T-helper 1 cell treated with Interleukin-12 subunit alpha and Interleukin-12 subunit beta and Interleukin-4 antibody, amounts not matched to agents 30 ng/mL and 1 ng/mL, for 36 hours (primary cell): ENCODE data around the gene CPXM2. TPM values are rescaled to one million over a fixed set of nuclear protein-coding genes. Genes with fewer than 3 reads are reported as not detected.

ENCODE experiments used
- intact Hi-C: fragments of 100-400 bp; cut with micrococcal nuclease; formaldehyde crosslinking; loops from one replicate; pipeline ENCODE4 v1.15.1; 2024
- total RNA-seq: library from RNA; stranded (reverse); gene quantifications from 2 replicates; pipeline ENCODE4 v1.2.3, GENCODE V29; 2022

CPXM2 gene
- total RNA-seq, 1 donor from 2014 or later: not detected

GRCh38 chr10:123703195-123703790, 188.3 kb downstream of the CPXM2 start:
- intact Hi-C loops: no loop called here

Other genes with a start within 250 kb of the CPXM2 start
- gene GPR26, start 225.5 kb downstream of the CPXM2 start, total RNA-seq: not detected in 2 replicates
- 0.49 and 0.90 TPM in 2 replicates for gene CHST15, start 201.8 kb upstream of the CPXM2 start, total RNA-seq